Measurements from ENCODE around the gene FAM20C. TPM values are rescaled to one million over a fixed set of nuclear protein-coding genes. Genes with fewer than 3 reads are reported as not detected.
A peak's percentile ranks its signal among the peaks of the same experiment; 100 is the strongest.

FAM20C gene
- total RNA-seq, 3 donors from 2014 or later: 20.7 to 47.7 (median 26.5) TPM

GRCh38 chr7:152702-153391, 39.5 kb upstream of the FAM20C start:
- no peak overlapping the region for H3K4me3 ChIP-seq
- intact Hi-C loops (cut with DNase I, micrococcal nuclease): no loop called here
- DNase-seq (peak in 1 of 3 donors; percentile 32), ATAC-seq (no peak)
- TF ChIP-seq CTCF (IDR thresholded peaks at IDR 0.05): no peak
- no peaks in the 10 kb centered on the region for H3K36me3 ChIP-seq (ENCODE audit: low read depth)
- peaks cover 15% of the 10 kb centered on the region for H3K4me1 ChIP-seq (ENCODE audit: low read depth)
- no peaks in the 10 kb centered on the region for H3K9me3 ChIP-seq

- Histone ChIP-seq H3K4me3 (no peak overlapping the region), H3K9me3 (no peaks in the 10 kb centered on the region), H3K4me1 (ENCODE audit: low read depth) (peaks cover 15% of the 10 kb centered on the region), H3K36me3 (ENCODE audit: low read depth) (no peaks in the 10 kb centered on the region)
- intact Hi-C loops (cut with DNase I, micrococcal nuclease): no loop called here
- DNase-seq (peak in 2 of 3 donors; percentile 17 to 31), ATAC-seq (no peak)
- TF ChIP-seq CTCF (IDR thresholded peaks at IDR 0.05): no peak
These were observed 38.8 kb upstream of the FAM20C start for GRCh38 chr7:153604-154003.

- Histone ChIP-seq H3K4me3 (no peak overlapping the region), H3K9me3 (no peaks in the 10 kb centered on the region), H3K4me1 (ENCODE audit: low read depth) (peaks cover 15% of the 10 kb centered on the region), H3K36me3 (ENCODE audit: low read depth) (no peaks in the 10 kb centered on the region)
- ATAC-seq: no peak
- TF ChIP-seq CTCF (IDR thresholded peaks at IDR 0.05): no peak
- DNase-seq: peak in 2 of 3 donors; percentile 28 to 47
- intact Hi-C loops (cut with DNase I, micrococcal nuclease): no loop called here
These were observed 38.1 kb upstream of the FAM20C start for GRCh38 chr7:154096-154799.

- Histone ChIP-seq H3K4me3 (no peak overlapping the region), H3K4me1 (ENCODE audit: low read depth) (peaks cover 12% of the 10 kb centered on the region), H3K36me3 (ENCODE audit: low read depth) (no peaks in the 10 kb centered on the region), H3K9me3 (no peaks in the 10 kb centered on the region)
- ATAC-seq: peak; percentile 67
- intact Hi-C loops (cut with DNase I, micrococcal nuclease): no loop called here
- TF ChIP-seq CTCF (IDR thresholded peaks at IDR 0.05): no peak
- DNase-seq: peak in 2 of 3 donors; percentile 39 to 50
These were observed 36.9 kb upstream of the FAM20C start for GRCh38 chr7:155469-155900.

- intact Hi-C loops (cut with DNase I, micrococcal nuclease): no loop called here
- peak in 2 of 3 donors; percentile 18 to 48 for DNase-seq
- TF ChIP-seq CTCF (IDR thresholded peaks at IDR 0.05): no peak
- peaks cover 15% of the 10 kb centered on the region for H3K4me1 ChIP-seq (ENCODE audit: low read depth)
- H3K36me3 ChIP-seq (ENCODE audit: low read depth): no peaks in the 10 kb centered on the region
- H3K4me3 ChIP-seq: no peak overlapping the region
- no peak for ATAC-seq
- no peaks in the 10 kb centered on the region for H3K9me3 ChIP-seq
These were observed 36.0 kb upstream of the FAM20C start for GRCh38 chr7:156111-157007.
